Gastroesophageal sphincter (tissue), 4 donors: ENCODE measurements around the gene BPIFB6. TPM values are rescaled to one million over a fixed set of nuclear protein-coding genes. Genes with fewer than 3 reads are reported as not detected.

Experiments
- ATAC-seq: fragments of 150-250 bp; one replicate; pipeline ENCODE4 v1.9.1; 2016; ENCODE audit warnings: mild to moderate bottlenecking, moderate library complexity
- H3K27ac ChIP-seq, 4 donors: fragments of 200-600 bp; sonication (generic) in 3 of 4; 1 replicate in 3 of 4; 2 replicates in 1 of 4; pipeline ENCODE4 v1.5.1; 2016 to 2019
- H3K27me3 ChIP-seq: fragments of 200-600 bp; sonication (generic); one replicate; pipeline ENCODE4 v1.5.1; 2019
- H3K36me3 ChIP-seq, 2 donors: fragments of 200-600 bp; sonication (generic); one replicate each; pipeline ENCODE4 v1.5.1; 2019; ENCODE audit warnings: control low read depth in 1 of 2
- H3K4me1 ChIP-seq, 3 donors: fragments of 200-600 bp; sonication (generic); 1 replicate in 2 of 3; 2 replicates in 1 of 3; pipeline ENCODE4 v1.5.1; 2016 to 2019; ENCODE audit warnings: control low read depth in 2 of 3
- H3K4me3 ChIP-seq, 2 donors: fragments of 200-600 bp; sonication (generic); one replicate each; pipeline ENCODE4 v1.5.1; 2019; ENCODE audit warnings: mild to moderate bottlenecking in 1 of 2, moderate library complexity in 1 of 2
- H3K9me3 ChIP-seq, 3 donors: fragments of 200-600 bp; sonication (generic); one replicate each; pipeline ENCODE4 v1.5.1; 2017 to 2019; ENCODE audit warnings: control low read depth in 2 of 3
- CTCF ChIP-seq, 4 experiments: fragments of 200-600 bp in 2 of 4; fragments of 450-650 bp in 2 of 4; sonication (generic) in 1 of 4; IDR thresholded peaks; one replicate each; pipeline ENCODE4 v1.5.1; 2017 to 2019; ENCODE audit warnings: antibody characterized with exemption in 4 of 4, mild to moderate bottlenecking in 2 of 4, moderate library complexity in 2 of 4
- EP300 ChIP-seq: sonication (generic); formaldehyde crosslinking; IDR thresholded peaks from one replicate; pipeline ENCODE4 v1.6.1; 2017; ENCODE audit warnings: antibody characterized with exemption, mild to moderate bottlenecking
- POLR2A ChIP-seq, 2 donors: fragments of 450-650 bp; IDR thresholded peaks; one replicate each; pipeline ENCODE4 v1.6.1; 2017; ENCODE audit warnings: antibody characterized with exemption in 2 of 2, mild to moderate bottlenecking in 2 of 2, moderate library complexity in 1 of 2
- POLR2AphosphoS5 ChIP-seq: sonication (generic); formaldehyde crosslinking; IDR thresholded peaks from one replicate; pipeline ENCODE4 v1.6.1; 2017; ENCODE audit warnings: antibody characterized with exemption
- WGBS, 2 donors: methylation state at CpG; one replicate each; pipeline ENCODE4 v1.1.5; 2018; ENCODE audit warnings: low coverage in 1 of 2; 5-methylcytosine and 5-hydroxymethylcytosine counted together
- total RNA-seq, 4 donors: library from RNA; depleted of rRNA; stranded (reverse); fragments of >200 nt; gene quantifications; one replicate each; pipeline ENCODE4 v1.1.0, GENCODE V29; 2016

The BPIFB6 gene
- total RNA-seq, 4 donors from 2014 or later, result not detected

- H3K9me3 ChIP-seq, result no peaks in the 10 kb centered on the region
- TF ChIP-seq POLR2A (IDR thresholded peaks at IDR 0.05) (no peak), POLR2AphosphoS5 (no peak), EP300 (no peak), CTCF (IDR thresholded peaks at IDR 0.05) (no peak)
- ATAC-seq, result no peak
- H3K27ac ChIP-seq, result no peak overlapping the region
- H3K4me3 ChIP-seq, result no peak overlapping the region
- peaks cover 5% of the 10 kb centered on the region for H3K27me3 ChIP-seq
- no peaks in the 10 kb centered on the region for H3K36me3 ChIP-seq
- H3K4me1 ChIP-seq, result no peaks in the 10 kb centered on the region
- 47 to 85% methylated on average over 5 to 8 of the region's 9 CpGs for WGBS, 2 donors
These were observed 34.3 kb downstream of the BPIFB6 start for GRCh38 chr20:33065785-33066184.

GRCh38 chr20:33067806-33068205 lies 36.4 kb downstream of the BPIFB6 start:
- Histone ChIP-seq H3K27me3 (peaks cover 16% of the 10 kb centered on the region), H3K9me3 (no peaks in the 10 kb centered on the region), H3K36me3 (no peaks in the 10 kb centered on the region), H3K4me3 (no peak overlapping the region), H3K4me1 (no peaks in the 10 kb centered on the region), H3K27ac (no peak overlapping the region)
- 66% methylated on average over 3 of the region's 3 CpGs; no CpG with 5 or more reads in 1 of the 2 donors for WGBS, 2 donors
- no peak for ATAC-seq
- TF ChIP-seq EP300, result no peak
- no peak for TF ChIP-seq POLR2A (IDR thresholded peaks at IDR 0.05)
- no peak for TF ChIP-seq CTCF (IDR thresholded peaks at IDR 0.05)
- TF ChIP-seq POLR2AphosphoS5, result no peak

GRCh38 chr20:33068251-33068939 lies 36.9 kb downstream of the BPIFB6 start:
- Histone ChIP-seq H3K9me3 (no peaks in the 10 kb centered on the region), H3K36me3 (no peaks in the 10 kb centered on the region), H3K27ac (no peak overlapping the region), H3K4me3 (no peak overlapping the region), H3K4me1 (no peaks in the 10 kb centered on the region), H3K27me3 (peaks cover 17% of the 10 kb centered on the region)
- no peak for ATAC-seq
- WGBS, 2 donors, result 70% methylated on average over 5 to 10 of the region's 12 CpGs
- TF ChIP-seq CTCF (IDR thresholded peaks at IDR 0.05) (no peak), POLR2A (IDR thresholded peaks at IDR 0.05) (no peak), EP300 (no peak), POLR2AphosphoS5 (no peak)

GRCh38 chr20:33069673-33070072 lies 38.2 kb downstream of the BPIFB6 start:
- Histone ChIP-seq H3K27ac (no peak overlapping the region), H3K4me1 (no peaks in the 10 kb centered on the region), H3K9me3 (no peaks in the 10 kb centered on the region), H3K27me3 (peaks cover 20% of the 10 kb centered on the region), H3K4me3 (no peak overlapping the region), H3K36me3 (no peaks in the 10 kb centered on the region)
- WGBS, 2 donors, result 68% methylated on average over 3 of the region's 9 CpGs; no CpG with 5 or more reads in 1 of the 2 donors
- no peak for ATAC-seq
- TF ChIP-seq EP300, result no peak
- TF ChIP-seq POLR2AphosphoS5, result no peak
- no peak for TF ChIP-seq POLR2A (IDR thresholded peaks at IDR 0.05)
- no peak for TF ChIP-seq CTCF (IDR thresholded peaks at IDR 0.05)
